T-helper 1 cell treated with Interleukin-12 subunit alpha and Interleukin-12 subunit beta and Interleukin-4 antibody, amounts not matched to agents 30 μg/mL and 1 μg/mL, for 36 hours (primary cell): ENCODE results near the gene CDCP1.
"Not testable (repeated sequence)": the region's sequence is repeated elsewhere in the genome, so short reads cannot be mapped to it uniquely, and the experiment has no call there.

Source experiments
- H3K27ac Mint-ChIP-seq: one replicate; pipeline ENCODE4 v1.8.0; 2021; ENCODE audit warnings: mild to moderate bottlenecking, mixed read lengths
- H3K27me3 Mint-ChIP-seq: one replicate; pipeline ENCODE4 v1.8.0; 2021; ENCODE audit warnings: low read depth, mixed read lengths
- H3K36me3 Mint-ChIP-seq: one replicate; pipeline ENCODE4 v1.8.0; 2021; ENCODE audit warnings: low read depth, mixed read lengths
- H3K4me1 Mint-ChIP-seq: one replicate; pipeline ENCODE4 v1.8.0; 2021; ENCODE audit warnings: low read depth, mixed read lengths
- H3K4me3 Mint-ChIP-seq: one replicate; pipeline ENCODE4 v1.8.0; 2021; ENCODE audit warnings: mild to moderate bottlenecking, moderate library complexity, mixed read lengths
- H3K9me3 Mint-ChIP-seq: one replicate; pipeline ENCODE4 v1.8.0; 2021; ENCODE audit warnings: mixed read lengths

Gene CDCP1

GRCh38 chr3:45057557-45057956 is 88.6 kb downstream of the CDCP1 start:
- H3K36me3 Mint-ChIP-seq, result no peaks in the 10 kb centered on the region
- H3K4me1 Mint-ChIP-seq, result peaks cover 22% of the 10 kb centered on the region
- H3K27me3 Mint-ChIP-seq, result peaks cover 13% of the 10 kb centered on the region
- H3K9me3 Mint-ChIP-seq, result no peaks in the 10 kb centered on the region
- no peak overlapping the region for H3K4me3 Mint-ChIP-seq
- no peak overlapping the region for H3K27ac Mint-ChIP-seq

GRCh38 chr3:45056608-45057301 is 89.4 kb downstream of the CDCP1 start:
- Mint-ChIP-seq H3K27ac (no peak overlapping the region), H3K9me3 (no peaks in the 10 kb centered on the region), H3K27me3 (peaks cover 13% of the 10 kb centered on the region), H3K4me1 (peaks cover 19% of the 10 kb centered on the region), H3K36me3 (no peaks in the 10 kb centered on the region), H3K4me3 (no peak overlapping the region)

- H3K27me3 Mint-ChIP-seq, result peaks cover 16% of the 10 kb centered on the region
- no peak overlapping the region for H3K4me3 Mint-ChIP-seq
- peaks cover 19% of the 10 kb centered on the region for H3K4me1 Mint-ChIP-seq
- no peak overlapping the region for H3K27ac Mint-ChIP-seq
- H3K36me3 Mint-ChIP-seq, result no peaks in the 10 kb centered on the region
- H3K9me3 Mint-ChIP-seq, result no peaks in the 10 kb centered on the region
These were observed 90.6 kb downstream of the CDCP1 start for GRCh38 chr3:45055411-45056143.

GRCh38 chr3:45055032-45055410 is 91.2 kb downstream of the CDCP1 start:
- Mint-ChIP-seq H3K27ac (no peak overlapping the region), H3K9me3 (no peaks in the 10 kb centered on the region), H3K27me3 (peaks cover 20% of the 10 kb centered on the region), H3K4me3 (no peak overlapping the region), H3K36me3 (no peaks in the 10 kb centered on the region), H3K4me1 (peaks cover 19% of the 10 kb centered on the region)

GRCh38 chr3:45054196-45054857 is 91.9 kb downstream of the CDCP1 start:
- Mint-ChIP-seq H3K9me3 (no peaks in the 10 kb centered on the region), H3K27ac (no peak overlapping the region), H3K27me3 (peaks cover 27% of the 10 kb centered on the region), H3K4me3 (no peak overlapping the region), H3K4me1 (peaks cover 19% of the 10 kb centered on the region), H3K36me3 (no peaks in the 10 kb centered on the region)

GRCh38 chr3:45053805-45054195 is 92.4 kb downstream of the CDCP1 start:
- H3K4me3 Mint-ChIP-seq, H3K36me3 Mint-ChIP-seq, H3K27ac Mint-ChIP-seq, H3K9me3 Mint-ChIP-seq: not testable (repeated sequence)
- peaks cover 30% of the 10 kb centered on the region for H3K27me3 Mint-ChIP-seq
- H3K4me1 Mint-ChIP-seq, result peaks cover 19% of the 10 kb centered on the region

- no peaks in the 10 kb centered on the region for H3K36me3 Mint-ChIP-seq
- H3K9me3 Mint-ChIP-seq, result no peaks in the 10 kb centered on the region
- no peak overlapping the region for H3K4me3 Mint-ChIP-seq
- peaks cover 13% of the 10 kb centered on the region for H3K4me1 Mint-ChIP-seq
- no peak overlapping the region for H3K27ac Mint-ChIP-seq
- peaks cover 26% of the 10 kb centered on the region for H3K27me3 Mint-ChIP-seq
These were observed 94.5 kb downstream of the CDCP1 start for GRCh38 chr3:45051685-45052084.

- Mint-ChIP-seq H3K27me3 (peaks cover 35% of the 10 kb centered on the region), H3K4me1 (peaks cover 12% of the 10 kb centered on the region), H3K9me3 (no peaks in the 10 kb centered on the region), H3K27ac (no peak overlapping the region), H3K4me3 (no peak overlapping the region), H3K36me3 (no peaks in the 10 kb centered on the region)
These were observed 96.4 kb downstream of the CDCP1 start for GRCh38 chr3:45049807-45050206.

GRCh38 chr3:45048244-45048643 is 97.9 kb downstream of the CDCP1 start:
- Mint-ChIP-seq H3K4me1 (no peaks in the 10 kb centered on the region), H3K9me3 (no peaks in the 10 kb centered on the region), H3K36me3 (no peaks in the 10 kb centered on the region), H3K4me3 (no peak overlapping the region), H3K27ac (no peak overlapping the region), H3K27me3 (peaks cover 35% of the 10 kb centered on the region)

- no peak overlapping the region for H3K27ac Mint-ChIP-seq
- H3K36me3 Mint-ChIP-seq, result no peaks in the 10 kb centered on the region
- H3K9me3 Mint-ChIP-seq, result no peaks in the 10 kb centered on the region
- peaks cover 15% of the 10 kb centered on the region for H3K4me1 Mint-ChIP-seq
- no peak overlapping the region for H3K4me3 Mint-ChIP-seq
- H3K27me3 Mint-ChIP-seq, result peaks cover 17% of the 10 kb centered on the region
These were observed 102.4 kb downstream of the CDCP1 start for GRCh38 chr3:45043728-45044299.

- Mint-ChIP-seq H3K4me3 (no peak overlapping the region), H3K4me1 (peaks cover 17% of the 10 kb centered on the region), H3K27ac (no peak overlapping the region), H3K27me3 (peaks cover 14% of the 10 kb centered on the region), H3K36me3 (no peaks in the 10 kb centered on the region), H3K9me3 (no peaks in the 10 kb centered on the region)
These were observed 104.0 kb downstream of the CDCP1 start for GRCh38 chr3:45042162-45042561.

GRCh38 chr3:45041666-45042065 is 104.5 kb downstream of the CDCP1 start:
- Mint-ChIP-seq H3K4me3 (no peak overlapping the region), H3K27ac (no peak overlapping the region)

GRCh38 chr3:45037720-45038455 is 108.3 kb downstream of the CDCP1 start:
- H3K4me3 Mint-ChIP-seq, result no peak overlapping the region
- no peaks in the 10 kb centered on the region for H3K9me3 Mint-ChIP-seq
- H3K4me1 Mint-ChIP-seq, result peaks cover 33% of the 10 kb centered on the region
- H3K27ac Mint-ChIP-seq, result no peak overlapping the region
- H3K27me3 Mint-ChIP-seq, result peaks cover 31% of the 10 kb centered on the region
- H3K36me3 Mint-ChIP-seq, result no peaks in the 10 kb centered on the region

More at GRCh38 chr3:45041666-45042065, 104.5 kb downstream of the CDCP1 start:
- Mint-ChIP-seq H3K36me3 (no peaks in the 10 kb centered on the region), H3K27me3 (peaks cover 14% of the 10 kb centered on the region), H3K9me3 (no peaks in the 10 kb centered on the region), H3K4me1 (peaks cover 17% of the 10 kb centered on the region)
